Astrocyte (in vitro differentiated cells and primary cell): Measurements from ENCODE around the gene STAT1.

ENCODE experiments used
- CTCF ChIP-seq: IDR thresholded peaks from 2 replicates; pipeline ENCODE4 v1.5.1; 2011; ENCODE audit warnings: low read depth, mild to moderate bottlenecking, inconsistent platforms, low read length, moderate library complexity; ENCODE audit not compliant: insufficient read depth
- EZH2 ChIP-seq: IDR thresholded peaks from 2 replicates; pipeline ENCODE4 v1.6.1; 2012; ENCODE audit warnings: mild to moderate bottlenecking, low read length, inconsistent platforms; ENCODE audit not compliant: insufficient read depth

- TF ChIP-seq CTCF (no peak), EZH2 (no peak)
Measured at GRCh38 chr2:190927301-190927700, 86.7 kb downstream of the STAT1 start.
